ENCODE results near the gene TMEM233.
"Not testable (repeated sequence)": the region's sequence is repeated elsewhere in the genome, so short reads cannot be mapped to it uniquely, and the experiment has no call there.

TMEM233 gene

DNA sequence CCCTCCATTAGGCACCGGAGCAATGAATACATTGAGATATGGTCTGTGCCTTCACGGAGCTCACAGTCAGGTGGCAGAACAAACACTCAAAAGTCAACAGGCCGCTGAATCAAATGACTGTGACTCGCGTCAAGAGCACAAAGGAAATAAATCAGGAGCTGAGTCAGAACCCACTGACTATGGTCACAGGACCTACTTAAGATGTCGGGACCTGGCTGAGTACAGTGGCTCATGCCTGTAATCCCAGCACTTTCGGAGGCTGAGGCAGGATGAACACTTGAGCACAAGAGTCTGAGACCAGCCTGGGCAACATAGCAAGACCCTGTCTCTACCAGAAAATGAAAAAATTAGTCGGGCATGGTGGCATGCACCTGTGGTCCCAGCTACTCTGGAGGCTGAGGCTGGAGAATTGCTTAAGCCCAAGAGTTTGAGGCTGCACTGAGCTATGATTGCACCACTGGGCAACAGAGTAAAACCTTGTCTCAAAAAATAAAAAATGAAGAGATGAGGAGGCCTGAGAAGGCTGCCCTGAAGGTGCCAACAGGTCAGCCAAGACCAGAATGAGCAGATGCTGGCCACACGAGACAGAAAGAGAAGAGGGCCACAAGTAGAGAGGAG lies 19.9 kb downstream of the TMEM233 start:
- no peak for DNase-seq

DNA sequence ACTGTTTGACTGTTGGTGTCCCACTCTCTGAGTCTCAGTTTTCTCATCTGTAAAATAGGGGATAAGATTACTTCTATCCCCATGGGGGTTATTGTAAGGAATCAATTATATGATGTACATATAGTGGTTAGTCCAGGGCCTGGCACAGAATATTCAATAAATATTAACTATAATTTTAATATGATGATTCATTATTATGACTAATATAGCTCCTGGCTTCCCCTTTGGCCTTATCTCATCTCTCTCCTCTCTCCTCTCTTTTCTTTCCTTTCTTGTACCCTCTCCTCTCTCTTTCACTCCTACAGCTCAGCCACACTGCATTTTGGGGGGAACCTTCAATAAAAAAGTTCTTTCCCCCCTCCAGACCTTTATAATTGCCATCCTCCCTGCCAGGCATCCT lies 21.1 kb downstream of the TMEM233 start:
- no peak for DNase-seq

DNA sequence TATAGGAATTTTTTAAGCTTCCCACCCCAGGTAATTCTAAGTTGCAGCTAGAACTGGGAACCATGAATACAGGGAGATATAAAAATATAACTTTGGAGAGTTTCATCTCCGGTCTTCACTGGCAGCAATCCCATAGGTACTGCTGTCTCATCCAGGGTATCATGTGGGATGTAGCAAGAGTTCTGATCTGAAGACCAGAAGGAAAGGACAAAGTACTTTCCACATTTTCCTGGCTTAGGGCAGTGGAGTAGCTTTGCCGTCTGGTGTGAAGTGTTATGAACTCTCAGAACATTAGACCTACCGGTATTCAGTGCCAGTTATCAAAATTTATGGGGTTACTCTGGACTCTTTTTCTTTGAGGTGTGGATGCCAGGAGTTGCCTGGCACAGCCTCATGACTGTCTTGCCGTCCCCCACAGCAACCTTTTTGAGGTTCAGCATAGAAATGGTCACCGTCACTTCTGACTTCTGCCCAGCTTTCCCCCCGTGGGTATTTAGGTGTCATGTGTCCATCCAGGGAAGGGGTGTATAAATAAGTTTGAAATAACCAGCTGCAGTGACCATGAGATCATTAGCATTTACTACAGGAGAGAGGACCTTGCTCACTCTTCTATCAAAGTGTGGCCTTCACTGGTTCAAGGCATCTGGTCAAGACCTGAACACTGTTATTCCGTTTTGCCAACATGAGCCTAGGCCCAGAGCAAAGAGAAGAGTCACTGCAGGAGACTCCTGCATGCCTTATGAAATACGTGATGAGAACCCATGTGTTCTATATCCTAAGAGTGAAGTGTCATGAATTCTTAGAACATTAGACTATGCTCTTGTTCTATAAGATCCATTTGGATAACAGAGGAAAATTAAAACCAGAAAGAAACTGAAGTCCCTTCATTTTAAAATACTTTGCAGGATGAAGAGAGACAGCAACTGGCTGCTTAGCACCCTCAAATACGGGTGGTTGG lies 22.2 kb downstream of the TMEM233 start:
- DNase-seq = no peak

DNA sequence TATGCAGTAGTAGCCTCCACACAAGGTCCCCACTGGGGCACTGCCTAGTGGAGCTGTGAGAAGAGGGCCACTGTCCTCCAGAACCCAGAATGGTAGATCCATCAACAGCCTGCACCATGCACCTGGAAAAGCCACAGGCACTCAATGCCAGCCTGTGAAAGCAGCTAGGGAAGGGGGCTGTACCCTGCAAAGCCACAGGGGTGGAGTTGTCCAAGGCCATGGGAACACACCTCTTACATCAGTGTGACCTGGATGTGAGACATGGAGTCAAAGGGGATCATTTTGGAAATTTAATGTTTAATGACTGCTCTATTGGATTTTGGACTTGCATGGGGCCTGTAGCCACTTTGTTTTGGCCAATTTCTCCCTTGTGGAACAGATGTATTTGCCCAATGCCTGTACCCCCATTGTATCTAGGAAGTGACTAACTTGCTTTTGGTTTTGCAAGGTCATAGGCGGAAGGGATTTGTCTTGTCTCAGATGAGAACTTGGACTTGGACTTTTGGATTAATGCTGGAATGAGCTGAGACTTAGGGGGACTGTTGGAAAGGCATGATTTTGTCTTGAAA lies 24.8 kb downstream of the TMEM233 start:
- DNase-seq = not testable (repeated sequence)

DNA sequence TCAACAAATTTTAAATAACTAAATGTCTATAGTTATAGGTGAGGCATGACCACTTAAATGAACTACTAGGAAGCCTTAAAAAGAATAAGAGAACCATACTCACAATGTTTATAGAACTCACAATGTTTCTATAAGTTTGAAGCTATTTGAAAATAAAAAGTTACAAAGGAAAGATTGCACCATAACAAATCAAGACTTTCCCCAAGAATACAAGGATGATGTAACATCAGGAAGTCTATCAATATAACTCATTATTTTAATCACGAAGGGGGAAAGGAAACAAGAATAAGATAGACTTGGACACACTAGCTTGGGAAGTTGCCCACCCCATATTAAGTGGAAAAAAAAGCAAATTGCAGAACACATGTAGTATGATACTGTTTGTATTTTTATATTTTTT lies 26.9 kb downstream of the TMEM233 start:
- DNase-seq = no peak

DNA sequence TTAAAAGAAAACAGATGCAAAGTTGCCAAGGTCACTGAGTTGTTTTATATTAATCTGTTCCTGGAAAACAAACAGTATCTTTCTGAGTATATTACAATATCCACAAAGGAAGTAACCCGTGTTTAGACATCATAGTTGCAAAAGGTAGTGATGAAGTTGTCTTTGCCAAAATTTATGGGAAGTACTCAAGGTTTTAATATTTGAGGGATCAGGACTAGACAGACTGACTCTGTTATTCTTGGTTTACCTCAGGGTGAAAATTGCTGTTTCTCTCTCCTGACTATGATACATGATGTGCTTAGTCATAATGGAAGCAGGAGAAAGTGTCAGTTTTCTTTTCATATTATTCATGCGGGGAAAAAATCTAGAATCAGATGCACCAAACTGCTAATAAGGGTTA lies 28.3 kb downstream of the TMEM233 start:
- DNase-seq = no peak

DNA sequence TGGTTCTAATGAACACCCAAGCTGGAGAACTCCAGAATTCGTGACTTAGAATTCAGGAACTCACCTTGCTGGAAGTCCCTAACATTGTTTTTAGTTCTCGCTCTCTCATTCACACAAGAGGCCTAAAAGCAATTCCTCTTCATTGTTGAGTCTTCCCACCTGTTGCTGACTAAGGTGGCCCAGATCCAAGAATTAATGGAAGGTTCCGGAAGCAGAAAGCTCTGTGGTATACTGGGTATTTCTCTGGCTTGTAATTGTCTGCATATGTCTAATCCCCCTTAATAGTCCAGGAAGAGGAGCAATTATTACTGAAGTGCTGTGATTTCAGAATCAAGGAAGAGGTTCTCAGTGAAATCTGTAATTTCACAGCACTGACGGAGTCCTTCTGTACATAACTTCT lies 31.4 kb downstream of the TMEM233 start:
- DNase-seq = no peak

DNA sequence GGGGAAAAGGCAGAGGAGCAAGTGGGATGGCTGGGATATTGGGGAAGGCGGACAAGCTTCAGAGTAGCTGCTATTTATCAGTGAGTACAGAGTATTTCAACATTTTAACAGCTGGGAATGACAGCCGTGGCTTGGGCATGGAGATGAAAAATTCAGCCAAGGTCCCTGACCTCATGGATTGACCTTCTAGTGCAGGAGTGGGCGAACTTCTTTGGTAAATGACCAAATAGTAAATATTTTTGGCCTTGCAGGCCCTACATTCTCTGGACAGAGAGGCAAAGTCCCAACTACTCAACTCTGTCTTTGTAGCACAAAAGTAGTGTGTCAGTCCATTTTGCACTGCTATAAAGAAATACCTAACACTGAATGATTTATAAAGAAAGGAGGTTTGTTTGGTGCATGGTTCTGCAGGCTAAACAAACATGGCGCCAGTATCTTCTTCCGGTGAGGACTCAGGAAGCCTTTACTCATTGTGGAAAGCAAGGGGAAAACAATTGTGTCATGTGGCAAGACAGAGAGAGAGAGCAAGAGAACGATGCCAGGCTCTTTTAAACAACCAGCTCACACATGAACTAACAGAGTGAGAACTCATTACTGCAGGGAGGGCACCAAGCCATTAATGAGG lies 33.6 kb downstream of the TMEM233 start:
- no peak for DNase-seq

DNA sequence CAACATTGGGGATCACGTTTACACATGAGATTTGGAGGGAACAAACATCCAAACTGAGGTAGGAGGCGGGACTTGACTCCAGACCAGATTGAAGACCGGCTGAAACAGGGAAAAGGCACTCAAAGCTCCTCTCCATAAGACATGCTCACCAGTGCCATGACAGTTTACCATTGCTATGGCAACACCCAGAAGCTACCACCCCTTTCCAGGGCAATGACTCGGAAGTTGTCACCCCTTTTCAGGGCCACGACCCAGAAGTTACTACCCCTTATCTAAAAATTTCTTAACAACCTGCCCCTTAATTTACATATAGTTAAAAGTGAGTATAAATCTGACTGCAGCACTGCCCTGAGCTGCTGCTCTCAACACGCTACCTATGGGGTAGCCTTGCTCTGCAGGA lies 34.1 kb downstream of the TMEM233 start:
- no peak for DNase-seq

DNA sequence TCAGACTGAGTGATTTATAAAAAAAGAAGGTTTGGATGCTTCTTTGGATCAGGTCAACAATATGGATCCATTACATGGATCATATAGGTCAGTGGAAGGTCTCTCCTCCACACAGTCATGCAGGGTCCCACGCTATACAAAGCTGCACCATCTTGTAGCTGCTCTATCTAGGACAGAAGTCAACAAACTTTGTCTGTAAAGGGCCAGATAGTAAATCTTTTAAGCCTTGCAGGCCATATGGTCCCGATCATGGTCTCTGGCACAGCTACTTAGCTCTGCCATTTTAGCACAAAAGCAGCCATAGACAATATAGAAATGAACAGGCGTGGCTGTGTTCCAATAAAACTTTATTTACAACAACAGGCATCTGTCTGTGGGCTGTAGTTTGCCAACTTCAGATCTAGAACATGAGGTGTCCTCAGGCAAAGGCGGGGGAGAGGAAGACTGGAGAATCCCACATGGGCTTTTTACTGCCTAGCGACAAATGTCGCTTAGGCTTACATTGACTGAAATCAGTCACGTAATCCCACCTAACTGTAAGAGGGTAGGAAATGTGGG lies 36.7 kb downstream of the TMEM233 start:
- no peak for DNase-seq

DNA sequence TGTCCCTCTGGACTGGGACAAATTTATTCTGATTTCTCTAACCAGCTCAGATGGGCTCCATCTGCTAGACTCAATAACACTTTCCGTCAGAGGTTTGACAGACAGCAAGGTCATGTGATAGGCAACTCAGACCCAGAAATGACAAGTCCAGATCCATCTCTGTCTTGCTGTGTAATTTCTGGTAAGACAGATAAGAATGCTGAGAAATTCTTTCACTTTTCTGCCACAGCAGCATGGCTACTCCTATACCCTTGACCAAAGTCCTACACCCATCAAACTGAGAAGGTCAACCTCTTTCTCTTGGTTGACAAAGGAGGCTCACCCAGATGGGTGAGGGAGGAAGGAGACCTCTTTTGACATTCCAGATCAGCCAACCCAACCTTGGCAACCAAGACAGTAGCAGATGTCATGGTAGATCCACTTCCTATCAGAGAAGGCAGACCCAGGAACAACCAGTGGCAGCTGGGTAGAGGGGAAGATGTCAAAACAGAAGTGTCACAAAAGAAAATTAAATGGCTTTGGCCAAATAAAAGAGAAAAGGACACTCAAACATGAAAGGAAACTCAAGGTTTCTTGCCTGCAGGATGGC lies 37.5 kb downstream of the TMEM233 start:
- no peak for DNase-seq

DNA sequence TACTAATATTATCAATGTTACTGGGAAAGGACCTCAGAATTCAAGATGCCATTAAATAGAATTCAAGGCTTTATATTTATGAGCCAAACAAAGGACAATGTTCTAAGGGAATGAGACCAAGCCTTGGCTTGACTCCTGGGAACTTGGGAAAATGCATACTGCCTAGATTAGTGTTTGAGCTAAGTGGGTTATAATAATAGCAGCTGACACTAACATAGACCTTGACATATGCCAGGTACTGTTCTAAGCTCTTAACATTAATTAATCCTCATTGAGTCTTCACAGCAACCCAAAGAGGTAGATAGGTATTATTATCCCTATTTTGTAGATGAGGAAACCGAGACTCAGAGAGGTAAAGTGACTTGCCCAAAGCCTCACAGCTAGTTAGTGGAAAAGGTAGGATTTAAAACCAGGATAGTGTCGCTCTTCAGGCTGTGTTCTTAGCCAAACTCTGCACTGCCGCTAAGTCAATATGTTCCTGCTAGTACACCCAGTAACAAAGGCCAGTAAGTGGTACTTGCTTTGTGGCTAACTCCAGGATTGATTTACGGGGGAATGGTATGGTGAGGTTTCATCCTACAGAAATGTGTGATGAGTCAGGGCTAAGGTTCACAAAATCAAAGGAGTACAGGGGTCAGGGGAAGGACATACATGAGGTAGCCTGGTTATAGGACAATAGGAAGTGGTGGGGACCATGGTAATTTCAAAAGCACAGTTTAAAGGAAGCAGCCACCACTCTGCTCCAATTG lies 38.5 kb downstream of the TMEM233 start:
- no peak for DNase-seq

DNA sequence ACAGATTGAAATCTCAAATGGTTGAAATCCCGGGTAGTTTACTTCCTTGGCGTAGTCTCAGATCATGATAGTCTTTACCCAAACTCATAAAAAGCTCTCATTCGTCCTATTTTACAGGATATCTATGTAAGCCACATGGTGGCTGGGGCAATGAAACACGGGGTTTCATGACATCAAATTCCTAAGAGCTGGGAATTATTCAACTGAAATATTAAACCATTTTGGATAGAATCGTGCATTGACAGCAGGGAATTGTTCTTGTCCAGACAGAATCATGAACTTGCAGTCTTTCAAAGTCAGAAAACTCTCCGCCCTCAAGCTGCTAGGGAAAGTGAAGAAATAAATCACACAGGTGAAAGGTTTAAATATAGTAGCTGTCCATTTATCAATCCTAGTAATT lies 41.2 kb downstream of the TMEM233 start:
- DNase-seq = no peak

DNA sequence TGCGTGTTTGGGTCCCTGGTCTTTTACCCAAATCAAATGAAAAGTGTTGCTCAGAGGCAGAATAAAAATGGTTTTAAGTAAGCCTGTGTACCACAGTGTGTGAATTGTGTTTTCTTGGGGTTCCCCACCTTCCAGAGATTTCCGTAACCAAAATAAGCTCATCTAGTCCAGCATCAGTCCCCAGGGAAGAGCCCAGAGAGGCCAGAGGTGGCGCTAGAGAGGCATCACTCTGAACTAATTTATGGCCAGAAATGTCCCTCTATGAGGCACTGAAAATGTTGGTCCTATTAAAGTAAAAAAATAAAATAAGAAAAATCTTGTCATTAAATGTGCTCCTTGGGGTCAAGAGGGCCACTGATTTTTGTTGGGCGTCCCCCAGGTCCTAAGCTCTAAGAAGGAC lies 49.4 kb downstream of the TMEM233 start:
- no peak for DNase-seq

DNA sequence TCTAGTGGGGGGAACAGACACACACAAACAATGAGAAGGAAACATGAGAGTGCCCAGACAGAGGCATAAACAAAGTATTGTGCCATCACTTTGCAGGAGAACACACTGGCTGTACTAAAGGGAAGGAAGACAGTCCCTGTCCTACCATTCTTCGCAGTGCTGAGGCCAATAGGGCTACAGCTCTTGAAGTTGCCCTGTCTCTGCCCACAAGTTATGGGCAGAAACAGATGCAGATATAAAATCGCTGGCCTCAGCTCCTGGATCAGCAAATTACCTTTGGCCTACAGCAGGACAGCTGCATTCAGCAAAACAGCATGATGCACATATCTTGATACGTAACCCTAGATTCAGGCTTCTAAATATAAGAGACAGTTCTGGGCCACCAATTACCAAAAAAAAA lies 51.4 kb downstream of the TMEM233 start:
- DNase-seq = no peak

DNA sequence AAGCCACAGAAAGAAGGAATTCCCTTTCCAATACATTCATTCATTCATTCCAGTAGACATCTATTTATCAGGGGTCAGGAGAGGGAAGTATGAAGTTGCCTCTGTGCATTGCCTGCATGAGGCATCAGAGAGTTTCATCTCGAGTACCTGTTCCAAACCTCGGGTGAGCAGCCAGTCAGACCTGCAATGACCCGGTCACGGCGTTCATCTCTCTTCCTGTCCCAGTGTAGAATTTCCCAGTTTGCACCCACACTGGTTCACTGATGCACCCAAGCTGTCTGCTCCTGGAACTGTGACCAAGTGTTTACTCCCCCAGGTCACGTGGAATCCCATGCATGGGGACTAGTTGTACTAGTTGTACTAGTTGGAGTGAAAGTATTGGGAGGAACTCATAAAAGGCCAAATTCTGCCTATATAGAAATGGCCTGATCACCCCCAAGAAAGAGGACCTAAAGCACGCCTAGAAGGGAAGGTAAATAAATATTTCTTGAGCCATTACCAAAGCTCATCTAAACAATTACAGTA lies 52.0 kb downstream of the TMEM233 start:
- DNase-seq = no peak

DNA sequence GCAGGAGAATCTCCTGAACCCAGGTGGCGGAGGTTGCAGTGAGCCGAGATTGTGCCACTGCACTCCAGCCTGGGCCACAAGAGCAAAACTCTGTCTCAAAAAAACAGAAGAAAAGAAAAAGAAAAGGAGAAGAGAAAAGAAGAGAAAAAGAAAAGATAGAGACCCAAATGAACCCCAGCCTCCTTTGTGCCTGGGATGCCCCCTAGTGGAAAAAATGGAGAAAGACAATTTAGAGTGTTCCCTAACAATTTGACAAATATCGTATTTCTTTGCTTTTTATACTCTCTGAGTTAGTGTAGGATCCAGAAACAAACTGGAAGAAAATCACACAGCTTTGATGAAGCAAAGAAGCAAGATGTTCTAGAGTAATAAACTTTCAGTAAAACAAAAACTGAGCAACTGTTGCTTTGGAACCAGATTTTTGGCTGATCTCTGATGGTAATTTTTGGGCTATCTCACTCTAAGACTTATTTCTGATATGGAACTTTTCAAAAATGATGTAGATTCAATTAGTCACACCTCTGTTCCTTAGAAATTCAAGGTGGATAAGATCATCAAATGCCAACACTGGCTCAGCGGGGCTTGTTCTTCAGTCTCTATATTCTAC lies 55.7 kb downstream of the TMEM233 start:
- no peak for DNase-seq

DNA sequence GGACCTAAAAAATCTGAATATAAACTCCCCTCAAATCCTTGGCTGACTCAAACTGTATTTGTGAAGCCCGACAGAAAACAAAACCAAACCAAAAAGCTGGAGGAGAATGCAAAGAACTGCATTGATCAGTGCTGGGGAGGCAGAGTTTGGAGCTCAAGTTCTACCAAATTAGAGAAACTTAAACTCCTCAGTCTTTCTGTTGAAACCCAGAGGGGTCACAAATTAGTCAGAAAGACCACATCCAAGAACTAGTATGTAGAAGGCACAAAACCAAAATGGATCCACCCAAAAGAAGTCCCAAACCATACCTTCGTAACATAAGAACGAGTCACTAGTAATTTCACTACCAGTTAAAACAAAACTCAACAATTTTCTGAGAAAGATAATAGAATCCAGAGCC lies 59.1 kb downstream of the TMEM233 start:
- no peak for DNase-seq

DNA sequence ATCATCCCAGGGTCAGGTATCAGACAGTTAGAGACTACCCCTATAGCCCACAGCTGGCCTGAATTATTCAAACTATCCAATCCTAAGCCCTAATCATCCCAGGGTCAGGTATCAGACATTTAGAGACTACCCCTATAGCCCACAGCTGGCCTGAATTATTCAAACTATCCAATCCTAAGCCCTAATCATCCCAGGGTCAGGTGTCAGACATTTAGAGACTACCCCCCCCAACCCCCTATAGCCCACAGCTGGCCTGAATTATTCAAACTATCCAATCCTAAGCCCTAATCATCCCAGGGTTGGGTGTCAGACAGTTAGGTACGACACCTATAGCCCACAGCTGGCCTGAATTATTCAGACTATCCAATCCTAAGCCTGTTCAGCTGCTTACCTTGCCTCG lies 63.4 kb downstream of the TMEM233 start:
- not testable (repeated sequence) for DNase-seq

DNA sequence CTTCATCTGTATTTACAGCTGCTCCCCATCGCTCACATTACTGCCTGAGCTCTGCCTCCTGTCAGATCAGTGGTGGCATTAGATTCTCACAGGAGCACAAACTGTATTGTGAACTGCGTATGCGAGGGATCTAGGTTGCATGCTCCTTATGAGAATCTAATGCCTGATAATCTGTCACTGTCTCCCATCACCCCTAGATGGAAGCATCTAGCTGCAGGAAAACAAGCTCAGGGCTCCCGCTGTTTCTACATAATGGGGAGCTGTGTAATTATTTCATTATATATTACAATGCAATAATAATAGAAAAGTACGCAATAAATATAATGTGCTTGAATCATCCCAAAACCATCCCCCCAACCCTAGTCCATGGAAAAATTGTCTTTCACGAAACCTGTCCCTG lies 64.6 kb downstream of the TMEM233 start:
- not testable (repeated sequence) for DNase-seq

DNA sequence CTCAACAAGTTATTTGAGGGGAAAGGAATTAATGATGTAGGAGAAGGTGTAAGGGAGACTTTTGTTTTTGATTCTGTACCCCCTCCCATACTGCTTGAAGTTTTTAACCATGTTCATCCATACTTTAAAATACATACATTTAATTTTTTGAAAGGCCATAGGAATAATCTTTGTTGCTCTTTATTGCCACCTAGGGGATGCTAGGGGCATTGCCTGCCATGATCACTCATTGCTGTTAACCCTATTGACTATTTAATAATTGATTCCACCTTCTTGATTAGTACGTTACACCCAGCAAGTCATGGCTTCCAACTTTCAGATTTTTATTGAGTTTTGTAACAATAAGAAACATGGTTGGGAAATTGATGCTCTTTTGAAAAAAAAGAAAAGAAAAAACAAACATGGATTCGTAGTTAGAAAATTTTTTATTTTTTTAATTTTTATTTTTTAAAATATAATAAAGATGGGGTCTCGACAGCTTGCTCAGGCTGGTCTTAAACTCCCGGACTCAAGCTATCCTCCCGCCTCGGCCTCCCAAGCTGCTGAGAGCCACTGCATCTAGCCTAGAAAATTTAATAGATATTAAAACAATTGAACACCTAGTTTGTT lies 65.8 kb downstream of the TMEM233 start:
- no peak for DNase-seq

All from NCI-H2081 treated with DMSO at 0.1 percent for 48 hours (cell line).